ENCODE data around the gene FAM193B. TPM values are rescaled to one million over a fixed set of nuclear protein-coding genes. Genes with fewer than 3 reads are reported as not detected.

Gene FAM193B
- total and polyA plus RNA-seq, 9 of the 15 experiments (the other 6 are each of a cell fraction or from before 2014, with no cell fraction given): 4.4 to 76.4 (median 37.3) TPM

- peak; percentile 32 for TF ChIP-seq TEAD4 (IDR thresholded peaks at IDR 0.05; ENCODE audit: low read length)
- no peak for TF ChIP-seq TEAD4 (CRISPR knock-in tag; IDR thresholded peaks at IDR 0.05; ENCODE audit: borderline replicate concordance)
- TF ChIP-seq, protein P1, sequence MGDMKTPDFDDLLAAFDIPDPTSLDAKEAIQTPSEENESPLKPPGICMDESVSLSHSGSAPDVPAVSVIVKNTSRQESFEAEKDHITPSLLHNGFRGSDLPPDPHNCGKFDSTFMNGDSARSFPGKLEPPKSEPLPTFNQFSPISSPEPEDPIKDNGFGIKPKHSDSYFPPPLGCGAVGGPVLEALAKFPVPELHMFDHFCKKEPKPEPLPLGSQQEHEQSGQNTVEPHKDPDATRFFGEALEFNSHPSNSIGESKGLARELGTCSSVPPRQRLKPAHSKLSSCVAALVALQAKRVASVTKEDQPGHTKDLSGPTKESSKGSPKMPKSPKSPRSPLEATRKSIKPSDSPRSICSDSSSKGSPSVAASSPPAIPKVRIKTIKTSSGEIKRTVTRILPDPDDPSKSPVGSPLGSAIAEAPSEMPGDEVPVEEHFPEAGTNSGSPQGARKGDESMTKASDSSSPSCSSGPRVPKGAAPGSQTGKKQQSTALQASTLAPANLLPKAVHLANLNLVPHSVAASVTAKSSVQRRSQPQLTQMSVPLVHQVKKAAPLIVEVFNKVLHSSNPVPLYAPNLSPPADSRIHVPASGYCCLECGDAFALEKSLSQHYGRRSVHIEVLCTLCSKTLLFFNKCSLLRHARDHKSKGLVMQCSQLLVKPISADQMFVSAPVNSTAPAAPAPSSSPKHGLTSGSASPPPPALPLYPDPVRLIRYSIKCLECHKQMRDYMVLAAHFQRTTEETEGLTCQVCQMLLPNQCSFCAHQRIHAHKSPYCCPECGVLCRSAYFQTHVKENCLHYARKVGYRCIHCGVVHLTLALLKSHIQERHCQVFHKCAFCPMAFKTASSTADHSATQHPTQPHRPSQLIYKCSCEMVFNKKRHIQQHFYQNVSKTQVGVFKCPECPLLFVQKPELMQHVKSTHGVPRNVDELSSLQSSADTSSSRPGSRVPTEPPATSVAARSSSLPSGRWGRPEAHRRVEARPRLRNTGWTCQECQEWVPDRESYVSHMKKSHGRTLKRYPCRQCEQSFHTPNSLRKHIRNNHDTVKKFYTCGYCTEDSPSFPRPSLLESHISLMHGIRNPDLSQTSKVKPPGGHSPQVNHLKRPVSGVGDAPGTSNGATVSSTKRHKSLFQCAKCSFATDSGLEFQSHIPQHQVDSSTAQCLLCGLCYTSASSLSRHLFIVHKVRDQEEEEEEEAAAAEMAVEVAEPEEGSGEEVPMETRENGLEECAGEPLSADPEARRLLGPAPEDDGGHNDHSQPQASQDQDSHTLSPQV (IDR thresholded peaks at IDR 0.05): 0 out of 2 replicates have a peak, but pooled peaks have one; percentile 58
- 0 out of 2 replicates have a peak, but pooled peaks have one; percentile 72 for TF ChIP-seq NR1H2 (CRISPR knock-in tag; IDR thresholded peaks at IDR 0.05)
- TF ChIP-seq PREB (CRISPR knock-in tag; IDR thresholded peaks at IDR 0.05): peak; percentile 85; the same call in 1 of the 2 replicates
- peak; percentile 84 for TF ChIP-seq CBFA2T3 (IDR thresholded peaks at IDR 0.05)
- peak; percentile 67; the same call in 1 of the 2 replicates for TF ChIP-seq FOXP1 (CRISPR knock-in tag; IDR thresholded peaks at IDR 0.05)
- no peak for TF ChIP-seq PRMT5 (CRISPR knock-in tag; IDR thresholded peaks at IDR 0.05)
- 0 out of 4 replicates have a peak, but pooled peaks have one; percentile 11 to 55 for TF ChIP-seq SIN3A (IDR thresholded peaks at IDR 0.05; ENCODE audit: borderline replicate concordance in 2 of 2, control insufficient read depth in 1 of 2, low read depth in 2 of 2, low read length in 2 of 2)
- no peak for TF ChIP-seq PRPF4 (IDR thresholded peaks at IDR 0.05; ENCODE audit: insufficient read depth, low read depth, low read length, poor library complexity, severe bottlenecking)
- peak; percentile 84 for TF ChIP-seq ETV1 (tag; conservative IDR thresholded peaks at IDR 0.05; ENCODE audit: low read depth)
- TF ChIP-seq NCOA1 (IDR thresholded peaks at IDR 0.05; ENCODE audit: low read depth): 0 out of 2 replicates have a peak, but pooled peaks have one; percentile 12
- 0 out of 2 replicates have a peak, but pooled peaks have one; percentile 44 for TF ChIP-seq ELF2 (CRISPR knock-in tag; IDR thresholded peaks at IDR 0.05)
Observed at GRCh38 chr5:177498013-177498787, 56.2 kb downstream of the FAM193B start (continued).

Data from K562 (cell line).